Mucosa of stomach (tissue), 1 donor: Measurements from ENCODE around the gene IL1R2.

Experiments
- H3K27me3 ChIP-seq: one replicate; pipeline ENCODE4 v1.7.0; 2013; ENCODE audit warnings: mild to moderate bottlenecking, low read length; ENCODE audit not compliant: control insufficient read depth, insufficient read depth
- H3K36me3 ChIP-seq: one replicate; pipeline ENCODE4 v1.7.0; 2013; ENCODE audit warnings: low read length; ENCODE audit not compliant: control insufficient read depth, insufficient read depth
- H3K4me1 ChIP-seq: one replicate; pipeline ENCODE4 v1.7.0; 2013; ENCODE audit warnings: mild to moderate bottlenecking, low read length; ENCODE audit not compliant: control insufficient read depth, insufficient read depth
- H3K4me3 ChIP-seq: one replicate; pipeline ENCODE4 v1.7.0; 2013; ENCODE audit warnings: low read length
- H3K9ac ChIP-seq: one replicate; pipeline ENCODE4 v1.7.0; 2013; ENCODE audit warnings: mild to moderate bottlenecking, low read length, moderate library complexity
- H3K9me3 ChIP-seq: one replicate; pipeline ENCODE4 v1.7.0; 2013; ENCODE audit warnings: mild to moderate bottlenecking, low read length, moderate library complexity; ENCODE audit not compliant: control insufficient read depth
- donor health status: Pancreatic carcinoma.

IL1R2 gene

DNA sequence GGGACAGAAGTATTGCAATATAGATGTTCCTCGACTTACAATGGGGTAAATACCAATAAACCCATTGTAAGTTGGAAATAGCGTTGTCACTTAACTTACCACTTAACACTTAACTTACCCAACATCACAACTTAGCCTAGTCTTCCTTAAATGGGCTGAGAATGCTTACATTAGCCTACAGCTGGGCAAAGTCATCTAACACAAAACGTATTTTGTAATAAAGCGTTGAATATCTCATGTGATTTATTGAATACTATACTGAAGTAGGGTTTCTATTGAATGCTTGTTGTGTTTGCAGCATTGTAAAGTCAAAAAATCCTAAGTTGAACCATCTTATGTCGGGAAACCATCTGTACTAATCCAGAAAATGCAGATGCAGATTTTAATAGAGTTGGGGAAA lies 23.6 kb downstream of the IL1R2 start:
- Histone ChIP-seq H3K4me1 (no peaks in the 10 kb centered on the region), H3K27me3 (no peaks in the 10 kb centered on the region), H3K9ac (no peak overlapping the region), H3K36me3 (no peaks in the 10 kb centered on the region), H3K4me3 (no peak overlapping the region), H3K9me3 (no peaks in the 10 kb centered on the region)

DNA sequence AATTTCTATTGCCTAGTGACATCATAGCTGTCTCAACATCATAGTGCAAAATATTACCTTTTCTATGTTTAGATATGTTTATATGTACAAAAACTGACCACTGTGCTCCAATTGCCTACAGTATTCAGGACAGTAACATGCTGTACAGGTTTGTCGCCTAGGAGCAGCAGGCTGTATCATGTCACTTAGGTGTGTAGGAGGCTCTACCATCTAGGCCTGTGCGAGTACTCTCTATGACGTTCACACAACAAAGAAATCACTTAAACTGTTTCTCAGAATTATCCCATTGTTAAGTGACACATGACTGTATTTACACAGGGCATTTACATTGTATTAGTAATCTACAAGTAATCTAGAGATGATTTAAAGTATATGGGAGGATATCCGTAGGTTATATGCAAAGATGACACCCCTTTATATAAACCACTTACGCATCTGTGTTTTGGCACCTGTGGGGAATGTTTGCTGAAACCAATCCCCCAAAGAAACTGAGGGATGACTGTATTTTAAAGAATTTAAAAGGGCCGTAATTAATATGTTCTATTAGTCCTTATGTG lies 24.7 kb downstream of the IL1R2 start:
- no peak overlapping the region for H3K9ac ChIP-seq
- H3K36me3 ChIP-seq = no peaks in the 10 kb centered on the region
- peaks cover 5% of the 10 kb centered on the region for H3K4me1 ChIP-seq
- H3K9me3 ChIP-seq = no peaks in the 10 kb centered on the region
- no peaks in the 10 kb centered on the region for H3K27me3 ChIP-seq
- H3K4me3 ChIP-seq = no peak overlapping the region

DNA sequence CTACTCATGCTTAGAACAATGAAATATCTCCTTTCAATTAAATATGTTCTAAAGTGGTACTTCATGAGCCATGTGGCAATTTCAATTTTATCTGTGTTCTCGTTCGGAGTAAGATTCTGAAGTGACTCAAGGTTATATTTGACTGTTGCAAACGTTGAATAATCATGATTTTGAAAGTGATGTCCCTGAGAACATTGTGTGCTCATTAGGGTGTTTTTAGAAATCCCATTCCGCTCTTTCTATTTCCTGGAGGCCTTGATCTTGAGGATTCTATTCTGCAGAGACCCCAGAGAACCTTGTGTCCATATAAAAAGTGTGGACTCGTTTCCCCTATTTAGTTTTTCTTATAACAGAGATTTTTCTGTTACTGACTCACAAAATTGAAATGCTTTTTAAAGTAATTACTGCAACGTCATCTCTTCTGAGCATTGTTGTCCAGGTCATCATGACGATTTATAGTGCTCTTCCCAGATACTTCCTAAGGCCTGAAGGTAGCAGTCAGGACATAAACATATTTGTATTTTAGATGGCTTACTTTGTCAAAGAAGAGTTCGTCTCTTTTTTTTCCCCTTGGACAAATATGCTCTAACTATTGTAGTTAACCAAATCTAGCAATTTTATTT lies 27.2 kb downstream of the IL1R2 start:
- Histone ChIP-seq H3K9me3 (no peaks in the 10 kb centered on the region), H3K9ac (no peak overlapping the region), H3K4me1 (peaks cover 5% of the 10 kb centered on the region), H3K4me3 (no peak overlapping the region), H3K27me3 (no peaks in the 10 kb centered on the region), H3K36me3 (no peaks in the 10 kb centered on the region)

DNA sequence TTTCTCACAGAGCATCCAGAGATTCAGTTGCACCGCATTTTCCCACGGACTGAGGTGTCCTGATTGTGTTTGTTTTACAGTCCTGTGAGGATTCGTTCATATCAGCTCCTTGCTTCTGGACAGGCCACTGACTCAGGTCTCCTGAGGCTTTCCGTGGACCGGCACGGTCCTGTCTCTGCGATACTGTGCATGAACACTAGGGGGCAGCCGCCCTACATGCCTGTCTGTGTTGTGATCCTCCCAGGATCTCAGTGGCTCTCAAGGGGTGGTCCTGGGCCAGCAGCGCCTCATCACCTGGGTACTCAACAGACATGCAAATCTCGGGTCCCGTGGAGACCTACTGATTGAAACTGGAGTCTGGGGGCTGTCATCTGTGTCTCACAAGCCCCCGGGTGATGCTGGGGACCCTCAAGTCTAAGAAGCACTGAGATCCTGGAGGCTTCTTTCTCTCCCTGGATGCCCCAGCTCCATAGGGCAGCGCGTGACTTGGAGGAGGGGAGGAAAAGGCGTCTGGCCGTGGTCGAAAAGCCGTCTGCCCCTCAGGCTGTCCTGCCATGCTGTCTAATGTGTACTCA lies 28.9 kb downstream of the IL1R2 start:
- H3K4me1 ChIP-seq = peaks cover 5% of the 10 kb centered on the region
- H3K36me3 ChIP-seq = no peaks in the 10 kb centered on the region
- no peaks in the 10 kb centered on the region for H3K9me3 ChIP-seq
- no peak overlapping the region for H3K9ac ChIP-seq
- H3K27me3 ChIP-seq = no peaks in the 10 kb centered on the region
- no peak overlapping the region for H3K4me3 ChIP-seq

DNA sequence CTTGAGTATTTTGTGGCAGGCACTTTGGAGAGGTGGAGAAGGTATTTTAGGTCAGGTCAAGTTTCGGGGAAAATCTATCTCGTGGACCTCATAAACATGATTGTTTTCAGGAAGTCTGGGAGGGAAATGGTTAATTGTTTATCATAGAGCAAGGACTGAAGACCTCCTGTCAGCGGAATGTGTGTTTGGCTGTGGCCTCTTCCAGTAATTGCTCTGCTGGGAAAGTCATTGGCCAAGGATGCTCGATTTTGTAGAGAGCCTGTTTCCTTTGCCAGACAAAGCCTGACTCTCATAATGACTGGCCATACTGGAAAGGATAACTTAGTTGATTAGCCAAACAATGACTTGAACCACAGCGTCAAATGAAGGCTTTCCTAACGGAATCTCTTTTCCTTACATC lies 30.0 kb downstream of the IL1R2 start:
- Histone ChIP-seq H3K9ac (no peak overlapping the region), H3K4me1 (peaks cover 5% of the 10 kb centered on the region), H3K36me3 (no peaks in the 10 kb centered on the region), H3K9me3 (no peaks in the 10 kb centered on the region), H3K27me3 (no peaks in the 10 kb centered on the region), H3K4me3 (no peak overlapping the region)

DNA sequence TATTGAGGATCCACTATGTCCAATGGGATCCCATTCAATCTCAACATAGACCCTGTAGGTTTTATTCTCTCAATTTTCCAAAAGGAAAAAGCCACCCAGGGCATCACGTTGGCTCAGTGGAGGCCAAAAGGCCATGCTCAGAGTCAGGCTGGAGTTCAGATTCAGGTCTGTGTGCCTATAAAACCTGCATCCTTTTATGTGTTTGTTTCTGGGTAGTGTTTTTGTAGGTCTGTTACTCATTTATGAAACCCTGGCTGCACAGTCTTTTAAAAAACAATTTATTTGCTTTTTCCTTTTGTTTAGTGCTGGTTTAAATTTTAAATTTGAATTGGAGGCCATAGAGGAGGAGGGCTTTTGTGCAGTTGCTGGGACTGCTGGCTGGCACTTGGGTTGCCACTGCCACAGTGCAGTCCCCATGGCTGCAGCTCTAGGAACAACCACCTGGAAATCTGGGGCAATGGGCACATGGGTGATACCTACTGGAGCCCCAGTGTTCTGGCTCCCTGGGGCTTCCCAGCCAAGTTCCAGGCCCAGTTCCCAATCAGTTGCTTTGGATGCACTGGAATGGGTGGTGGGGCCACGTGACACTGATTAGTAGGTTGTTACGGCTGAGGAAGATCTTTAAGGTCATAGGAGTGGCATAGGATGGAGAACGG lies 31.3 kb downstream of the IL1R2 start:
- Histone ChIP-seq H3K36me3 (no peaks in the 10 kb centered on the region), H3K4me3 (no peak overlapping the region), H3K9ac (no peak overlapping the region), H3K4me1 (peaks cover 5% of the 10 kb centered on the region), H3K27me3 (no peaks in the 10 kb centered on the region), H3K9me3 (no peaks in the 10 kb centered on the region)

DNA sequence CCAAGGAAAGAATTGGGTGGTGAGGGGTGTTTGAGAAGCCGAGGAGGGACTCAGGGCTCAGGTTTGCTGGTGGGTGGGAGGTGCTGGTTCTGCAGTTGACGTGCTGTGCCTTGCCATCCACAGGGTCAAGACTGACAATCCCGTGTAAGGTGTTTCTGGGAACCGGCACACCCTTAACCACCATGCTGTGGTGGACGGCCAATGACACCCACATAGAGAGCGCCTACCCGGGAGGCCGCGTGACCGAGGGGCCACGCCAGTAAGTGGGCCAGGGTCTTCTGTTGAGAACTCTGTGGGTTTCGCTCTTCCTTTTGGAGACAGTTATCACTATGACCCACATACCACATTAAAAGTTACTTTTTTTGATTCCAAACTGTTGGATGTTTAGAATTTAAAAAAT lies 32.6 kb downstream of the IL1R2 start:
- H3K4me1 ChIP-seq = peaks cover 5% of the 10 kb centered on the region
- no peaks in the 10 kb centered on the region for H3K36me3 ChIP-seq
- no peak overlapping the region for H3K9ac ChIP-seq
- H3K27me3 ChIP-seq = no peaks in the 10 kb centered on the region
- no peak overlapping the region for H3K4me3 ChIP-seq
- H3K9me3 ChIP-seq = no peaks in the 10 kb centered on the region

DNA sequence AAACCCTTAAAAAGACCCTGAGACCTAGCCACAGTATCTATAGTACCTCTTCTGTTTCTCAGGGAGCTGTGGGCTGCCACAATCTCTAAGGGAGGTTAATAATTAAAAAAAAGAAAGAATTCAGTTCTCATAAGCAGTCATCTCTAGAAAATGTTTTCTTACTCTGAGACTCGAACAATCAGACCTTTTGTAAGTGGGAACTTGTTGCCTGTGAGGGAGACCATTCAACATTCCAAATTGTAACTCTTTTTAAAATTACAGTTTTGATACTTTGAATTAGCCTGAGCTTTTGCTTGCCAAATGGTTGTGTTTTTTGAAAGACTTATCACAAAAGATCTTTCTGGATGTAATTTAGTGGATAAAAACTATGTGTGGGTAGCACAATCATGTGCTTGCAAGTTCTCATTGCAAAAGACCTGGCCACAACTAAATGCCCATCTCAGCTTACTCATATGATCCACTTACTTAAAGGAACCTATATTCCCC lies 33.3 kb downstream of the IL1R2 start:
- Histone ChIP-seq H3K36me3 (no peaks in the 10 kb centered on the region), H3K27me3 (no peaks in the 10 kb centered on the region), H3K4me1 (peaks cover 5% of the 10 kb centered on the region), H3K9ac (no peak overlapping the region), H3K9me3 (no peaks in the 10 kb centered on the region), H3K4me3 (no peak overlapping the region)

DNA sequence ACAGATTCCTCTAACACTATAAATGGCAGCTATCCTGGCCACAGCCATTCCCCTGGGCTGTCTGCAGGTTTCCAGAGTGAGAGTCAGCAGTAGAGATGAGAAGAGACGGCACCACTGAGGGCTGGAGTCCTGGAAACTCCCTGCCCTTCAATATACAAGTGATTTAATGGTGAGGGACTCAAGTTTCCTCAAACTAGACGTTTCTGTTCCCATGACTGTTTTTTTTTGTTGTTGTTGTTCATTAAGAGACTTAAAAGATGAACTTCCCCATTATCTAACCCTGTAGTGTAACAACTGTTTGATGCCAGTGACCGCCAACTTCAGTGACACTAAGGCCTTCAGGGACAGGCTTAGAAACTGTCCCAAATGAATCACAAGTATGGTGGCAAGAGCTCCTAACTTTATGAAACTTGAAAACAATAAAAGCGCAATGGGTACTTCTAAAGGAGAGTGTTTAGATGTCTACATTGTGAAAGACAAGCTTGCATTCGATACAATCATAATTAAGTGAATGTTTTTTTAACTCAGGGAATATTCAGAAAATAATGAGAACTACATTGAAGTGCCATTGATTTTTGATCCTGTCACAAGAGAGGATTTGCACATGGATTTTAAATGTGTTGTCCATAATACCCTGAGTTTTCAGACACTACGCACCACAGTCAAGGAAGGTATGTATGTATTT lies 34.0 kb downstream of the IL1R2 start:
- Histone ChIP-seq H3K9ac (no peak overlapping the region), H3K4me1 (peaks cover 3% of the 10 kb centered on the region), H3K27me3 (no peaks in the 10 kb centered on the region), H3K4me3 (no peak overlapping the region), H3K9me3 (no peaks in the 10 kb centered on the region), H3K36me3 (no peaks in the 10 kb centered on the region)

DNA sequence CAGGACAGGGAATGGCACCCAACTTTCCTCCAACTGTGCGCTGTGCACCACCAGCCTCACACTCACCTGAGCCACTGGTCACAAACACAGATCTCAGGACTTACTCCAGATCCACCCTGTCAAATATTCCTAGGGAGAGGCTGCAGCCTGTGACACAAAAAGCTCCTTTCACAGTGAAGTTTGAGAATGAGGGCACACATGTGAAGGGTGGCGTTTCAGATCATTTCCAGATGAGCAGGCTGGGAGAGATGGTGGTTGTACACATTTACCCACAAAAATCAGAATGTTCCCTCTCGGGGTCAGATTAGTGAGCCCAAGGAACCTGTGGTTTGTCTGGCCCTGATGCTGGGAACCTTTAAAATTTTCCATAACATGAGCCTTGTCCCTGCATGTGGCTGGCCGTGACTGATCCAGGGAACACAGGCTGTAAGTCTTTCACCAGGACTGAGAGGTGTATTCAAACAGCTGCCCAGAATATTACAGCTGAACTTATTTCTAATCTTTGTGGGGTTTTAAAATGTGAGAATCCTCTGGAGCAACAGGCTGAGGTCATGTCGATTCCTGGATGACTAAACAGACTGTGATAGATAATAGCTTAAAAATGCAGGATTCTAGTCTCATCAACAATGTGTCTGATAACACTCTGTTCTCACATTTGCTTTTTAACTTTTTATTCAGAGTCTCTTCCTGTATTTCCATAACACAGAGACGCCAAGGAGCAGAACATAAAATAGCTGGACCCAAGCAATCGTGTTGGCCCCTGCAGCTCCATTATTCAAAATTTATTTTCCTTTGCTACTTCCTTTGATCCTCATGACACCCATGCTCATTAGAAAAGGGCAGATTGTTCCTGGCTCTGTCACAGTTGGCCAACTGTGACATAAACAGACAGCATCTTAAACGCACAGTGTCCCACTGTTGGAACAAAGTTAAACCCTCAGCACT lies 35.5 kb downstream of the IL1R2 start:
- H3K27me3 ChIP-seq = no peaks in the 10 kb centered on the region
- H3K9me3 ChIP-seq = no peaks in the 10 kb centered on the region
- no peak overlapping the region for H3K9ac ChIP-seq
- H3K4me3 ChIP-seq = no peak overlapping the region
- H3K36me3 ChIP-seq = no peaks in the 10 kb centered on the region
- peaks cover under 1% of the 10 kb centered on the region for H3K4me1 ChIP-seq

DNA sequence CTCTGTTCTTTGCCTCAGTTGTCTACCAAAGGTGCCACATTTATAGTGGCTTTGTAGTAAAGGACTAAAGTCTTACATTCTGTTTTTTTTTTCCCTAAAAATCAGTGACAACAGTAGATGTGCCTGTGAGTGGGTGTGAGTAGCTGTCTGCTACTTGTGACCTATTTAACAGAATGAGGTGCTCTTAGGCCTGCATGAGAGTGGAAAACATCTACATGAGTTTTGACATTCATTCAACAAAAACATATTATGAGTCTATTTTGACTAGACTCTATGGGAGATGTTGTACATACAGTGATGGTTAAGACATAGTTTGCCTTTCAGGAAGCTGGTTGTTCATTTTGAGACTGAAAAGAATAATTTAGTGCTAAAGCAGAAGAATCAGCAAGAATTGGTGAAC lies 36.7 kb downstream of the IL1R2 start:
- H3K4me1 ChIP-seq = peaks cover 12% of the 10 kb centered on the region
- no peak overlapping the region for H3K4me3 ChIP-seq
- H3K27me3 ChIP-seq = no peaks in the 10 kb centered on the region
- no peak overlapping the region for H3K9ac ChIP-seq
- H3K9me3 ChIP-seq = no peaks in the 10 kb centered on the region
- no peaks in the 10 kb centered on the region for H3K36me3 ChIP-seq
